Stimulated activated CD4-positive, alpha-beta T cell treated with anti-CD3 and anti-CD28 coated beads, Interleukin-2, amount 100 ng/mL, for 4 hours (primary cell): ENCODE results near the gene EML6.
A peak's percentile ranks its signal among the peaks of the same experiment; 100 is the strongest.

Experiments used
- DNase-seq: peaks from one replicate; pipeline ENCODE4 v3.0.0-alpha.2; 2020; ENCODE audit warnings: low read depth

Gene EML6

GRCh38 chr2:54999182-54999581 lies 275.7 kb downstream of the EML6 start:
- DNase-seq, result no peak

DNA sequence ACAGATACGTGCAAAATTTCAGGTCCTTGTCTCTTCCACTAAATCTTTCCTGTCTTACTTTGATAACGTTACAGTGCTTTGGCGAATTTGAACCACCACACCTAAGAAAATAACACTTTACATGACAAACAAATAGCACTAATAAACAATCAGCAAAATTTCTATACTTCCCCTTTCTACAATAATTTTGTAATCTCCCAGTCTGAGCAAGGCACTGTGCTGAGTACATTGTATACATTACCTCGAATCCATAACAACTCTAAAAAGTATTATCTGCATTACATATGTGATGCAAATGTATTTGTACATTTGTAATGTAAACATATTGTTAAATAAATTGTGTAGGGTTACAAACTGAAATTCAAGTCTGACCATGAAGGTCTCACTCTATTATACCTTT lies 276.9 kb downstream of the EML6 start:
- no peak for DNase-seq

GRCh38 chr2:55001716-55002115 lies 278.3 kb downstream of the EML6 start:
- DNase-seq, result no peak

DNA sequence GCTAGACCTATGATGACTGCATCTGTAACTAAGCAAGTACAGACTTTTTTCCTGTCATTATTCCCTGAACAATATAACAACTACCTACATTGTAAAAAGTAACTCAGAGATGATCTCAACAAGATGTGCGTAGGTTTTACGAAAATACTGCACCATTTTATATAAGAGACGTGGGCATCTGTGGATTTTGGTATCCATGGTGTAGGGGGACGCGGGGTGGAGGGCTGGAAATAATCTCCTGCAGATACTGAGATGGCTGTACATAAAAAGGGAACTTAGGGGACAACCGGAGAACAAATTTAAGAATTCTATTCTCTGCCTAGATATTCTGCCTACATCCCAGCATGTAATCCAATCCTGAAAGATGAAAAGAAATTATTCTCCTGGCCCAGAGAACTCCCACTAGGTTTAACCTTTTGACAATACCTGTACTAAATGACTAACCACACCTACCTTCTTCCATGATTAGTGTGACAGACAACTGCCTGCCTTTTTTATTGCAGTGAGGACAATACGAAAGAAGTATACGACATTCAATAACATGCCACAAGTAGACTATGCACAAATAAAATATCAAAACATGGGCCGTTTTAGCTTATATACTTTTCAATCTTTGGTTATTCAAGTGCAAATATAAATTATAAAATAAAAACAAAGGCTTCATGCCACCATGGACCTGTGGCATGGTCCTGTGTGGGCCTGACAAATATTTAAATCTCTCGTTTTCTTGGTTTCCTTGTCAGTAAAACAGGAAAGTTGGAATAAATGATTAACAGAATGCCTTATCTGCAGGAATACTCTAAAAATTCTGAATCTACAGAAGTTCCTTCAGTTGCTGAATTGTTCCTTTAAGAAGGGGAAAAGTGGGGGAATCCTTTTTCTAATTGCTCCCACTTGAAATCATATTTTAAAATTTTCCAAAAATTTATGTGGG lies 280.5 kb downstream of the EML6 start:
- no peak for DNase-seq

- DNase-seq, result no peak
Observed at GRCh38 chr2:55006306-55006705, 282.8 kb downstream of the EML6 start.

GRCh38 chr2:55009277-55010060 lies 286.0 kb downstream of the EML6 start:
- DNase-seq, result no peak

DNA sequence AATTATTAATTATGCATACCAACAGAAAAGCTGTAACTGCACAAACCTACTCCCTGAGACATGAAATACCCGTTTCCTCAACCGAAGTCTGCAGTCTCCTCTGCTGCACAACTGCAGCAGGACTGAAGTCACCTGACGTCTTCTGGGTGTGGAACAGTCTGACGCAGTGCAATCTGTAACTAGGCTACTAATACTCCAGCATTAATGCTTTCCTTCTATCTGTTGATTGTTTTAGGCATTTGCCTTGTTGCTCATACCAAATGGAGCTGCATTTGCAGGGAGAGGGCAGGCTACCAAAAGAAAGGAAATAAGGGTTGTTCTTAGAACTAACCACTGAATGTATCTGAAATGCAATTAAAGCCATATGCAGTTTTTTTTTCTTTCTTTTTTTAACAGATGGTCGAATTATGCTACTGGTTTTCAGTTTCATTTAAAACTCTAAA lies 286.7 kb downstream of the EML6 start:
- peak; percentile 16 for DNase-seq

- no peak for DNase-seq
Observed at GRCh38 chr2:55010915-55011314, 287.5 kb downstream of the EML6 start.

- DNase-seq, result no peak
Observed at GRCh38 chr2:55011831-55012671, 288.6 kb downstream of the EML6 start.

- no peak for DNase-seq
Observed at GRCh38 chr2:55012672-55013484, 289.4 kb downstream of the EML6 start.

GRCh38 chr2:55013936-55014335 lies 290.5 kb downstream of the EML6 start:
- no peak for DNase-seq

DNA sequence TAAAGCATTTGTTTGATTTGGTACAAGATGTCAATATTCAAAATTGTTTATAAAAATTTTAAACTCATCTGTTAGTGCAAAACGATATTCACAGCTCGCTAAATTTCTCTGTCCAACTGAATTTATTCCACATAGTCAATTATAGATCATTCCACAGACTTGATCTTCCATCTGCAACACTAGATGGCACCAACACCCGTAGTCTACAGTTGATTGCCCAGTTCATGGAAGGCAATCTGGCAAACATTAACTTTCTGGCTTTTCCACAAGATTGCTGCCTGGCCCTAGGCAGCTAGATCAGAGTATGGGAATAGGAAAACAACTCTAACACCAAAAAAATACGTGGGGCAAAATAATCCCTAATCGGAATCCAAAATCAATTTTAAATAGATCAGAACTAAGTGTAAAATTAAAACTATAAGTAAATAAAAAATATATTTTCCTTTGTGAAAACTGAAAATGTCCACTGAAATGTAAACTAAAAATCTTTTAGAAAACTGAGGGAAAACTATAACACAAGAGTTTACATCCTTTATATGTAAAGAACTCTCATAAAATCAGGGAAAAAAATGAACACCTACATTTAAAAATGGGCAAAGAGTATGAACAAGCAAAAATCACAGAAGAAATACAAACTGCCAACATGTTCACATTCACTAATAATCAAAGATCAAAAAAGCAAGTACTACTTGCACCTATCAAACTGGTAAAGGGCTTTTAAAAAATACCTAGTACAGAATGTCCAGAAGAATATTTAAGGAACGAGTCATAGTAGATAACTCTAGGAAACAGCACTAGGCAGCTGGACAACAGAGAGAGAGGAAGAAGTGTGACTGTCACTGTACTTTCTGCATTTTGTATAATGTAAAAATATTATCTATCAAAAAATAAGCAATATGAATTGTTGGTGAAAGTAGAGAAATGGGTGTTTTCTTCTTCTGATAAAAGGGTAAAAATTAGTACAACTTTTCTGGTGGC lies 291.8 kb downstream of the EML6 start:
- peak; percentile 29 for DNase-seq

GRCh38 chr2:55017428-55017827 lies 294.0 kb downstream of the EML6 start:
- DNase-seq, result no peak

DNA sequence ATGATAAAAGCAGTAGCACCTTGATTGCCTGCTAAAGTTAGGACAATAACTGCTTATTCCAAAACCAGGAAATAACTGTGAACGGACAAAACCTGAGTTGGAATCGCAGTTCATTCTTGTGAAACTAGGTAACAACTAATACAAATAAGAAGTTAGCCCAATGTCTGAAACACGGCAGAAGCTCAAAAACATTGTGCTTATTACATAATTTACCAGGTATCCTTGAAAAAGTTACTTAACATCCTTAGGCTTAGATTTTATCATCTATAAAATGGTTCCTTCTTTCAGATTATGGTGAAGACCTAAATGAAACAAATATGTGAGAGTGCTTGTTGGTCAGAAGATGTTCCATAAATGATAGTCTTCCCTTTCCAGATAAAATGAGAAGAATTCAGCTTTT lies 294.4 kb downstream of the EML6 start:
- no peak for DNase-seq

- no peak for DNase-seq
Observed at GRCh38 chr2:55018619-55019018, 295.2 kb downstream of the EML6 start.

DNA sequence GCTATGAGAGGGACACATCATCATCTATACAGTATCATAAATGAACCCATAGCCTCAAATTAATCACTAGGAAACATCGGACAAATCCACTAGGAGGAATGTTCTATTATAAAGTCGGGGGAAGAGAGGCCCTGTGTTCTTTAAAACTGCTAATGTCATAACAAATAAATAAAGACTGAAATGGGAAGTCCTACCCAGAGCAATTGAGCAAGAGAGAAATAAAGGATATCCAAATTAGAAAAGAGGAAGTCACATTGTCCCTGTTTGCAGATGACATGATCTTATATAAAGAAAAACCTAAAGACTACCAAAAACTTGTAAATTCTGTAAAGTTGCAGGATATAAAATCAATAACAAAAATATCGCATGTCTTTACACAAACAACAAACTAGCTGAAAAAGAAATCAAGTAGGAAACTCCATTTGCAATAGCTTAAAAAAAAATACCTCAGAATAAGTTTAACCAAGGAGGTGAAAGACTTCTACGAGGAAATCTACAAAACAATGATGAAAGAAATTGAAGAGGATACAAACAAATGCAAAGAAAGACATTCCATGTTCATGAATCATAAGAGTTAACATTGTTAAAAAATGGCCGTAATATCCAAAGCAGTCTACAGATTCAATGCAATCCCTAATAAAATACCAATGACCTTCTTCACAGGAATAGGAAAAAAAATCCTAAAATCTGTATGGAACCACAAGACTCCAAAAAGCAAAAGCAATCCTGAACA lies 296.2 kb downstream of the EML6 start:
- no peak for DNase-seq
